ENCODE data around the gene C9orf72.

C9orf72 gene

GRCh38 chr9:27539479-27540441 lies 33.5 kb downstream of the C9orf72 start:
- TF ChIP-seq POLR2A (IDR thresholded peaks at IDR 0.05; ENCODE audit: low read depth, low read length): no peak
- DNase-seq (ENCODE audit: insufficient read length, low spot score): no peak
- no peak for FAIRE-seq

- DNase-seq (ENCODE audit: insufficient read length, low spot score) (no peak), FAIRE-seq (no peak)
- TF ChIP-seq POLR2A (IDR thresholded peaks at IDR 0.05; ENCODE audit: low read depth, low read length): no peak
These were observed 34.6 kb downstream of the C9orf72 start for GRCh38 chr9:27538647-27539046.

GRCh38 chr9:27537756-27538155 lies 35.5 kb downstream of the C9orf72 start:
- no peak for TF ChIP-seq POLR2A (IDR thresholded peaks at IDR 0.05; ENCODE audit: low read depth, low read length)
- no peak for FAIRE-seq
- DNase-seq (ENCODE audit: insufficient read length, low spot score): no peak

GRCh38 chr9:27537027-27537435 lies 36.2 kb downstream of the C9orf72 start:
- FAIRE-seq: no peak
- DNase-seq (ENCODE audit: insufficient read length, low spot score): no peak
- TF ChIP-seq POLR2A (IDR thresholded peaks at IDR 0.05; ENCODE audit: low read depth, low read length): no peak

- FAIRE-seq (no peak), DNase-seq (ENCODE audit: insufficient read length, low spot score) (no peak)
- no peak for TF ChIP-seq POLR2A (IDR thresholded peaks at IDR 0.05; ENCODE audit: low read depth, low read length)
These were observed 37.1 kb downstream of the C9orf72 start for GRCh38 chr9:27536168-27536567.

- no peak for DNase-seq (ENCODE audit: insufficient read length, low spot score)
- peak; percentile 83 for FAIRE-seq
- TF ChIP-seq POLR2A (IDR thresholded peaks at IDR 0.05; ENCODE audit: low read depth, low read length): no peak
These were observed 37.6 kb downstream of the C9orf72 start for GRCh38 chr9:27535701-27536118.

- peak; percentile 45 for FAIRE-seq
- no peak for TF ChIP-seq POLR2A (IDR thresholded peaks at IDR 0.05; ENCODE audit: low read depth, low read length)
- no peak for DNase-seq (ENCODE audit: insufficient read length, low spot score)
These were observed 38.5 kb downstream of the C9orf72 start for GRCh38 chr9:27534658-27535209.

GRCh38 chr9:27534131-27534530 lies 39.1 kb downstream of the C9orf72 start:
- TF ChIP-seq POLR2A (IDR thresholded peaks at IDR 0.05; ENCODE audit: low read depth, low read length): no peak
- no peak for DNase-seq (ENCODE audit: insufficient read length, low spot score)
- no peak for FAIRE-seq

- DNase-seq (ENCODE audit: insufficient read length, low spot score): no peak
- no peak for TF ChIP-seq POLR2A (IDR thresholded peaks at IDR 0.05; ENCODE audit: low read depth, low read length)
- FAIRE-seq: no peak
These were observed 40.0 kb downstream of the C9orf72 start for GRCh38 chr9:27533311-27533710.

- no peak for TF ChIP-seq POLR2A (IDR thresholded peaks at IDR 0.05; ENCODE audit: low read depth, low read length)
- no peak for DNase-seq (ENCODE audit: insufficient read length, low spot score)
- no peak for FAIRE-seq
These were observed 41.2 kb downstream of the C9orf72 start for GRCh38 chr9:27532046-27532445.

- FAIRE-seq: no peak
- no peak for DNase-seq (ENCODE audit: insufficient read length, low spot score)
- TF ChIP-seq POLR2A (IDR thresholded peaks at IDR 0.05; ENCODE audit: low read depth, low read length): no peak
These were observed 42.1 kb downstream of the C9orf72 start for GRCh38 chr9:27530915-27531755.

GRCh38 chr9:27529316-27530278 lies 43.7 kb downstream of the C9orf72 start, which contains the start of gene MOB3B:
MOB3B (minus strand) TSS chr9:27529814; CDS start chr9:27455550, 74,264 bp downstream.
- no peak for TF ChIP-seq POLR2A (IDR thresholded peaks at IDR 0.05; ENCODE audit: low read depth, low read length)
- FAIRE-seq: peak; percentile 38
- peak; percentile 74 for DNase-seq (ENCODE audit: insufficient read length, low spot score)

GRCh38 chr9:27528886-27529315 lies 44.4 kb downstream of the C9orf72 start:
- DNase-seq (ENCODE audit: insufficient read length, low spot score) (peak; percentile 15), FAIRE-seq (no peak)
- TF ChIP-seq POLR2A (IDR thresholded peaks at IDR 0.05; ENCODE audit: low read depth, low read length): no peak
